Measurements from ENCODE around the gene FAM241A. TPM values are rescaled to one million over a fixed set of nuclear protein-coding genes. Genes with fewer than 3 reads are reported as not detected.
"Not testable (repeated sequence)": the region's sequence is repeated elsewhere in the genome, so short reads cannot be mapped to it uniquely, and the experiment has no call there.

The FAM241A gene
- total RNA-seq, 2 donors from 2014 or later, result 4.3 to 16.0 TPM

DNA sequence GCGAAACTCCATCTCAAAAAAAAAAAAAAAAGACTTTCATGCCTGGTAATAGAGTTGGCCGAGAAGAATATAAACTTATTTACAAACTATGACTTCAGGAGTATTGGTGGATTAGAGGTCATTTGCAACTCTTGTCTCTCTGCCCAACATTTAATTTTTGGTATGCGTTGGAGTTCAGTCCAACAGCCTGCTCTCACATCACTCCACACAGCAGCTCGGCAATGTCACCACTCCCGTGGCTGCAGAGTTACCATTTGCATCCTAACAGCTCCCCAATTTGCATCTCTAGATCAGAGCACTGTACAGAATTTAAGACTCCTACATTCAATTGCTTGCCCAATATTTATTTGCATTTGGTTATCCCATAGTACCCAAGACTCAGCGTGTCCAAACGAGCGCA is 45.4 kb downstream of the FAM241A start:
- H3K27ac Mint-ChIP-seq, result no peak overlapping the region
- no peak for ATAC-seq
- H3K36me3 Mint-ChIP-seq, result no peaks in the 10 kb centered on the region
- H3K4me3 Mint-ChIP-seq, result no peak overlapping the region
- H3K4me1 Mint-ChIP-seq (ENCODE audit: low read depth in 2 of 2), result no peaks in the 10 kb centered on the region
- H3K9me3 Mint-ChIP-seq, result no peaks in the 10 kb centered on the region
- H3K27me3 Mint-ChIP-seq, result no peaks in the 10 kb centered on the region
- no peak for DNase-seq (ENCODE audit: low spot score)

DNA sequence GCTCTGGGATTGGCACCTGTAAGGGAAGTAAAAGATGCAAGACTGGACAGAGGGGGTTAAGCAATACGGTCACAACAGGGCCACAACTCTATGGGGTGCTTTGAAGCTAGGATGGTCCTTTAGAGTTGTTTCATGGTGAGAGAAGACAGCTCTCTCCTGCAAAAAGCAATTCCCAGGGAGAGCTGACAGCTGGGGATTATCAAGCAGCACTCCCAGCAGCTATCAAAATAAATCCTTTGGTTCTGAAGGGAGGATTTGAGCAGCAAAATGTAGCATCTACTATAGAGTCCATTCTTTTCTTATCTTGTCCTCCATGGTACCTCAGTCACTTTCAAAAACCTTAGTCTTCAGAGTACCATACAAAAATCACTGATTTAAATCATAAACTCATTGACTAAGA is 51.2 kb downstream of the FAM241A start:
- no peaks in the 10 kb centered on the region for H3K36me3 Mint-ChIP-seq
- H3K9me3 Mint-ChIP-seq, result no peaks in the 10 kb centered on the region
- DNase-seq (ENCODE audit: low spot score) (no peak), ATAC-seq (no peak)
- H3K27ac Mint-ChIP-seq, result no peak overlapping the region
- no peak overlapping the region for H3K4me3 Mint-ChIP-seq
- peaks cover 0 to 5% of the 10 kb centered on the region in 2 donors for H3K27me3 Mint-ChIP-seq
- peaks cover 11 to 17% of the 10 kb centered on the region in 2 donors for H3K4me1 Mint-ChIP-seq (ENCODE audit: low read depth in 2 of 2)

DNA sequence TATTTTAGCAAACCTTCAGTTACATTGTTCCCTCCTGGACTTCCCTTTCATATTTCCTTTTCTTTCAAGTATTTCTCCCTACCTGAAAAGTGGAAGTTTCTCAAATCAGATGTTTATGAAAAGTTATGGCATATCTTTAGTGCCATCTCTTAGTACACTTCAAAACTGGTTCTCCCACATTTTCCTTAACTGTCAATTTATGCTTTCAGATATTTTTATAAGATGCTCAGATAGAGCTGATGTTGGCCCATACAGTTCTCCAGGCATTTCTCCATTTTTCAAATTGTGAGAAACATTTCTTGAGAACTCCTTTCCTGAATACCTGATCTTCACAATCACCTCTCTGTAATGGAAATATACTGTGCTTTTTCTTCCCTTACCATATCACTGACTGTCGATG is 53.8 kb downstream of the FAM241A start:
- Mint-ChIP-seq H3K36me3 (no peaks in the 10 kb centered on the region), H3K27ac (peak overlapping the region; percentile 1 to 26), H3K9me3 (no peaks in the 10 kb centered on the region), H3K4me3 (peak overlapping the region; percentile 44), H3K4me1 (ENCODE audit: low read depth in 2 of 2) (peaks cover 11 to 17% of the 10 kb centered on the region in 2 donors), H3K27me3 (peaks cover 0 to 5% of the 10 kb centered on the region in 2 donors)
- ATAC-seq (no peak), DNase-seq (ENCODE audit: low spot score) (no peak)

DNA sequence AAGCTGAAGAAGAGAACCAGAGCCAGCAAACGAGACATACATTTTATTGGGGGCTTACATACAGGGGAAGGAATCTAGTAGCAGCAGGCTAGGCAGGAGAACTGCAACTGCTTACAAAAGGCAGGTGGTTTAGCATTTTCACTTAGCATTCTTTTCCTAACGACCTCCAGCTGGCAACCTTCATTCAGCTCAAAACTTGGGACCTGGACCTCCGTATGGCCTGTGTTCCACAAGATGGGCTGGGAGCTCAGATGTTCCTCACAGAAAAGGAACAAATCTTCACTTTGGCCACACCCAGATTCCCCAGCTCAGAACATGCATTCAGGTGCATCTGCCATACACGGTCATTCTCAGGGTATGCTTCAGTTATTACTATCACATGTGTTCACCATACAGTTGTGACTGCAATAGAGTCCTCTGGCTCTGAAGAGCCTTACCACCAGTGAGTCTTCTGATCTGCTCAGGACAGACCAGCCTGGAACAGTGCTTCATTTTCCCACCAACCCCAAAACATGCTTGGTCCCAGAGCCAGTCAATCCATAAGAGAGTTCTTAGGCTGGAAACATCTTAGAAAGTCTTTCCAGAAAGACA is 56.8 kb downstream of the FAM241A start:
- Mint-ChIP-seq H3K27me3 (peaks cover 0 to 5% of the 10 kb centered on the region in 2 donors), H3K9me3 (no peaks in the 10 kb centered on the region), H3K27ac (no peak overlapping the region), H3K36me3 (no peaks in the 10 kb centered on the region), H3K4me3 (no peak overlapping the region), H3K4me1 (ENCODE audit: low read depth in 2 of 2) (peaks cover 11 to 17% of the 10 kb centered on the region in 2 donors)
- no peak for ATAC-seq
- no peak for DNase-seq (ENCODE audit: low spot score)

DNA sequence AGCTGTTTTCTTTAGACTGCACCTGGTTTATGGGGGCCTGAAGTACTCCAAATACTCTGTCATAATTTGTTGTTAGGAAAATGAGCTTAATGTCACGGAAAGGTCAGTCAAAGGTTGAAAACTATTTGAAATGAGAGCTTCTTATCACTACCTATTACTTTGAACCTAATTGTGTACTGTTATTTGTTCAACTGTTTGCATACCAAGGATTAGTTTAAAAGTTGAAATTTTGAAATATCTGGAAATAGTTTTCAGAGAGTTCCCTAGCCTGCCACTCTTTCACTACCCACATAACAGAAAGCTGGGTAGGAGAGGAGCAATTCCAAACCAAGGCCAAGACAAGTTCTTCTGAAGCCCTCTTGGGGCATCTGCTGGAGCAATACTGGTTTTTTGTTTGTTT is 58.3 kb downstream of the FAM241A start:
- H3K36me3 Mint-ChIP-seq, result no peaks in the 10 kb centered on the region
- H3K27ac Mint-ChIP-seq, result no peak overlapping the region
- DNase-seq (ENCODE audit: low spot score), result no peak
- no peak for ATAC-seq
- H3K9me3 Mint-ChIP-seq, result no peaks in the 10 kb centered on the region
- no peak overlapping the region for H3K4me3 Mint-ChIP-seq
- peaks cover 0 to 5% of the 10 kb centered on the region in 2 donors for H3K27me3 Mint-ChIP-seq
- H3K4me1 Mint-ChIP-seq (ENCODE audit: low read depth in 2 of 2), result peaks cover 11 to 17% of the 10 kb centered on the region in 2 donors

DNA sequence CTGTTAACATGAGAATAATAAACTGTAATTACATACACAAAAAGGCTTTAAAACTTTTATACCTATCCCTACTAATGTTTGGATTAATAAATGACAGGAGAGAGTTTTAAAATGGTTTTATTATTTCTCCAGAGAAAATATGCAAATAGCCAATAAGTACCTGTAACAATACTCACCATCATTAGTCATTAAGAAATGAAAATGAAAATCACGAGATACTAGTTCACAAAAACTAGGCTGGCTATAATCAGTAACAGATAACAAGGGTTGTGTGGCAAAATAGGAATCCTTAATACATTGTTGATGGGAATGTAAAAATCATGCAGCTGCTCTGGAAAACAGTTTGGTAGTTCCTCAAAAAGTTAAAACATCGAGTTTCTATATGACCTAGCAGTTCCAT is 61.2 kb downstream of the FAM241A start:
- Mint-ChIP-seq H3K27me3 (peaks cover 0 to 4% of the 10 kb centered on the region in 2 donors), H3K4me1 (ENCODE audit: low read depth in 2 of 2) (no peaks in the 10 kb centered on the region), H3K27ac (no peak overlapping the region), H3K9me3 (no peaks in the 10 kb centered on the region), H3K36me3 (no peaks in the 10 kb centered on the region), H3K4me3 (no peak overlapping the region)
- ATAC-seq (no peak), DNase-seq (ENCODE audit: low spot score) (no peak)

DNA sequence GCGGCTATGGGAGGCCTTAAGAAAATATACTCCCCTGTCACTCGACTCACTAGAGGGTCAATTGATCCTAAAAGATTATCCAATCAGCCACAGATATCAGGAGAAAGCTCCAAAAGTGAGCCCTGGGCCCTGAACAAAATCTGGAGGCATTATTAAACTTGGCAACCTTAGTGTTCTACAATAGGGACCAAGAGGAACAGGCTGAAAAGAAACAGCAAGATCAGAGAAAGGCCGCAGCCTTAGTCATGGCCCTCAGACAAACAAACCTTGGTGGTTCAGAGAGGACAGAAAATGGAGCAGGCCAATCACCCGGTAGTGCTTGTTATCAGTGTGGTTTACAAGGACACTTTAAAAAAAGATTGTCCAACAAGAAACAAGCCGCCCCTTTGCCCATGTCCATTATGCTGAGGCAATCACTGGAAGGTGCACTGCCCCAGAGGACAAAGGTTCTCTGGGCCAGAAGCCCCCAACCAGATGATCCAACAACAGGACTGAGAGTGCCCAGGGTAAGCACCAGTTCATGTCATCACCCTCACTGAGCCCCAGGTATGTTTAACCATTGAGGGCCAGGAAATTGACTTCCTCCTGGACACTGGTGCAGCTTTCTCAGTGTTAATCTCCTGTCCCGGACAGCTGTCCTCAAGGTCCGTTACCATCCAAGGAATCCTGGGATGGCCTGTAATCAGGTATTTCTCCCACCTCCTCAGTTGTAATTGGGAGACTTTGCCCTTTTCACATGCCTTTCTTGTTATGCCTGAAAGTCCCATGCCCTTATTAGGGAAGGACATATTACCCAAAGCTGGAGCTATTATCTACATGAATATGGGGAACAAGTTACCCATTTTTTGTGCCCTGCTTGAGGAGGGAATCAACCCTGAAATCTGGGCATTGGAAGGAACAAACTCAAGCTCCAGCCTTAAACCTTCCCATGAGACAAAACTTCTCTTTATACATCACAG is 63.2 kb downstream of the FAM241A start:
- DNase-seq (ENCODE audit: low spot score); H3K27ac Mint-ChIP-seq; H3K4me3 Mint-ChIP-seq: not testable (repeated sequence)

DNA sequence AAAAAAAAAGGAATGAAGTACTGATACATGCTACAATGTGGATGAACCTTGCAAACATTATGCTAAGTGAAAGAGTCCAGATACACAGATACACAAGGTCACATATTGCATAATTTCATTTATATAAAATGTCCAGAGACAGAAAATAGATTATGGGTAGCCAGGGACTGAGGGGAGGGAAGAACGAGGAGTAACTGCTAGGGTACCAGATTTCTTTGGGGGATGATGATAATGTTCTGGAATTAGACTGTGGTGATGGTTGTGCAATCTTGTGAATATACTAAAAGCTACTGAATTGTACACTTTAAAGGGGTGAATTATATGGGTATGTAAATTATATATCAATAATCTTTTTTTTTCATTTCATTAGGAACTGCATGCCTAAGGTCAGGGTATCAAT is 65.5 kb downstream of the FAM241A start:
- Mint-ChIP-seq H3K36me3 (no peaks in the 10 kb centered on the region), H3K27me3 (peaks cover 0 to 4% of the 10 kb centered on the region in 2 donors), H3K27ac (no peak overlapping the region), H3K9me3 (no peaks in the 10 kb centered on the region), H3K4me3 (no peak overlapping the region), H3K4me1 (ENCODE audit: low read depth in 2 of 2) (peaks cover 4 to 6% of the 10 kb centered on the region in 2 donors)
- no peak for DNase-seq (ENCODE audit: low spot score)
- no peak for ATAC-seq

More for the DNA sequence above, 63.2 kb downstream of the FAM241A start:
- ATAC-seq; H3K36me3 Mint-ChIP-seq; H3K27me3 Mint-ChIP-seq; H3K9me3 Mint-ChIP-seq; H3K4me1 Mint-ChIP-seq (ENCODE audit: low read depth in 2 of 2): not testable (repeated sequence)

DNA sequence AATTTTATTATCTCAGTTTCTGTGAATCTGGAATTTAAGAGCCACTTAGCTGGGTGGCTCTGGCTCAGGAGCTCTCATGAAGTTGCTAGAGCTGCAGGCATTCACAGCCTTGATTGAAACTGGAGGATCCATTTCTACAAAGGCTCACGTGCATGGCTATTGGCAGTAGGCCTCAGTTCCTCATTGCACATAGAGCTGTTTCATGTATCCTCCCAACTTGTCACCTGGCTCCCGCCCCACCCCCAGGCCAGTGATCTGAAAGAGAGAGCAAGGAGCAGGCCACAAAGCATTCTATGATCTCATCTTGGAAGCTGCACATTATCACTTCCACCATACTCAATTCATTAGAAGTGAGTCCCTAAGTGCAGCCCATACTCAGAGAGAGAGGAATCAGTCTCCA is 67.8 kb downstream of the FAM241A start:
- DNase-seq (ENCODE audit: low spot score) (no peak), ATAC-seq (no peak)
- Mint-ChIP-seq H3K4me1 (ENCODE audit: low read depth in 2 of 2) (peaks cover 4 to 6% of the 10 kb centered on the region in 2 donors), H3K36me3 (no peaks in the 10 kb centered on the region), H3K4me3 (no peak overlapping the region), H3K27ac (no peak overlapping the region), H3K9me3 (no peaks in the 10 kb centered on the region), H3K27me3 (peaks cover 0 to 4% of the 10 kb centered on the region in 2 donors)

DNA sequence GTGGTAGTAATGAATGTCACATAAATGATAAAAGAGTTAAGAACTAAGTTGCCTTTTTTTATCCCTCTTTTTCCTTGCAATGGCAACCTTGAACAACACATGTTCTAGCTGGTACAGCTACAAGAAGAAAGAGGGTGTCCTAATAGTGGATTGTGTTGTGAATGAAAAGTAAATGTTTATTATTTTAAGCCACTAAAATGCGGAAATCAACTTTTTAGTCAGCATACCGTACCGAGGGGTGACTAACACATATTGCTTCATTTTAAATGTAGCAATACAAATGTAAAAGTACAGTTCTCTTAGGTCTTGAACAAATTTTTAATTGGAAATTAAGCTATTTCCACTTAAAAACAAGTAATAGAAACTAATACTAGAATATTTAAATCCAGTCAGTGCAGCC is 68.6 kb downstream of the FAM241A start:
- H3K4me3 Mint-ChIP-seq, result no peak overlapping the region
- no peaks in the 10 kb centered on the region for H3K36me3 Mint-ChIP-seq
- peaks cover 4 to 6% of the 10 kb centered on the region in 2 donors for H3K4me1 Mint-ChIP-seq (ENCODE audit: low read depth in 2 of 2)
- H3K27me3 Mint-ChIP-seq, result peaks cover 0 to 4% of the 10 kb centered on the region in 2 donors
- ATAC-seq (peak in 1 of 2 donors; percentile 41), DNase-seq (ENCODE audit: low spot score) (no peak)
- no peak overlapping the region for H3K27ac Mint-ChIP-seq
- H3K9me3 Mint-ChIP-seq, result no peaks in the 10 kb centered on the region

DNA sequence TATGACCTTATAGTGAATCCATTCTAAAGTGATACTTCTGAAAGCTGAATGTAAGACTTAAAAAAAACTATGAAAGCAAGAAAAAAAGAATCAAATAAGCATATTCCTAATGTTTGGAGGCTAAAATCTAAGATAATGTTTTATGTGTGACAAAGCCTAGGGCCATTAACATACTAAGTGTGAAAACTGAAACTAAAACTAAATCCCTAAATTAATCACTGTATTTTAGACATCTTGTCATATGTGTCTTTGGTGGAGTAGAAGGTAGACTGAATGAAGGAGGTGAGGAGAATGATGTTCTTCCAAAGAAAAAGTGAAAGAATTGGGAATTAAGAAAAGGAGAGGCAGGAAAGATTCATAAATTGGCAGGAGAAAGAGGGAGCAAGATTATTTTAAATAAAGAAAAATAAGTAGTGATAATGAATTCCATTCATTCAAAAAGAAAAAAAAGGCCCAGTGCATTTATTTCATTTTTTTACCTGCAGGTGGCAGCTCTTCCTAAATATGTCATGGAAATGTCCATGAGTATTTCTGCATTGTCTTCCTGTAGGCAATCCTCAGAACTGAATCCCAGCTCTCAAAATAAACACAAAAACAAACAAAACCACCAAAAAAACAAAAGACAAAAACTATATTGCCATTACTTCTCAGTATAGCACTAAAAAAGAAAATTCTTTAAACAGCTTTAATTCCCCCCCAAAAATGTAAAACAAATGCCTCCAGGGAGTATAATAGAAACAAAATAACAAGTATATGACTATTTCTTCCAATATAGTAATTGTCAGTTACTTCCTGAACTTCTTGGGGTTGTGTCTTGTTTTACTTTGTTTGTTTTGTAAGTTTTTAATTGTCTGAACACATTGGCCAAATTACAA is 69.4 kb downstream of the FAM241A start:
- no peak for DNase-seq (ENCODE audit: low spot score)

DNA sequence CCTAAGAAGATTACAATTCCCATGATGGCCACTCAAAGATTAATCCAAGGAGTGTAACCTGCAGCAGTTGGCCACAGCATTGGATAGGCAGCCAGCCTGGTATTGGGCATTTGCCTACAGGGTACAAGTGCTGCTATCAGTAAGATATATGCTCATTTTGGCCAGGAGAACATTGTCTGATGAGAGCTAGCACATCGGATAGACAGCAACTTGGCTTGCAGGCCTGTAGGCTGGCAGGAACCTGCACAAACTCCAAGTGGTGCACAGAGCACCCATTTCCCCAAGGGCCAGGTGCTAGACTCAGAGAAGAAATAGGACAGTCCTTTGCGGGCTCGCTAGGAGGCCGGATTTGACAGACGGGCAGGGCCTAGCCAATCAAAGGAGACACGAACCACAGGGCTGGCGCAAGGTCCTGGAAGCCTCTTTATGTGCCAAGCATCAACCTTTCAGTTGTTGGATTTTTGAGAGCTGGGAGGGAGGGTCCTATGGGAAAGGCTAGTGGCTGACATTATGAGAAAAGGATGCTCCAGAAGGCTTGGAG is 74.6 kb downstream of the FAM241A start:
- no peaks in the 10 kb centered on the region for H3K4me1 Mint-ChIP-seq (ENCODE audit: low read depth in 2 of 2)
- ATAC-seq (peak in 1 of 2 donors; percentile 44), DNase-seq (ENCODE audit: low spot score) (no peak)
- no peak overlapping the region for H3K27ac Mint-ChIP-seq
- H3K9me3 Mint-ChIP-seq, result no peaks in the 10 kb centered on the region
- H3K36me3 Mint-ChIP-seq, result no peaks in the 10 kb centered on the region
- H3K4me3 Mint-ChIP-seq, result no peak overlapping the region
- H3K27me3 Mint-ChIP-seq, result peaks cover 0 to 3% of the 10 kb centered on the region in 2 donors

More for the DNA sequence above, 69.4 kb downstream of the FAM241A start:
- H3K27ac Mint-ChIP-seq, result peak overlapping the region in 1 of 2 donors; percentile 17
- ATAC-seq, result peak in 1 of 2 donors; percentile 84
- peak overlapping the region; percentile 5 for H3K4me3 Mint-ChIP-seq
- H3K27me3 Mint-ChIP-seq, result peaks cover 0 to 3% of the 10 kb centered on the region in 2 donors
- H3K4me1 Mint-ChIP-seq (ENCODE audit: low read depth in 2 of 2), result peaks cover 4 to 6% of the 10 kb centered on the region in 2 donors
- no peaks in the 10 kb centered on the region for H3K36me3 Mint-ChIP-seq
- H3K9me3 Mint-ChIP-seq, result no peaks in the 10 kb centered on the region

DNA sequence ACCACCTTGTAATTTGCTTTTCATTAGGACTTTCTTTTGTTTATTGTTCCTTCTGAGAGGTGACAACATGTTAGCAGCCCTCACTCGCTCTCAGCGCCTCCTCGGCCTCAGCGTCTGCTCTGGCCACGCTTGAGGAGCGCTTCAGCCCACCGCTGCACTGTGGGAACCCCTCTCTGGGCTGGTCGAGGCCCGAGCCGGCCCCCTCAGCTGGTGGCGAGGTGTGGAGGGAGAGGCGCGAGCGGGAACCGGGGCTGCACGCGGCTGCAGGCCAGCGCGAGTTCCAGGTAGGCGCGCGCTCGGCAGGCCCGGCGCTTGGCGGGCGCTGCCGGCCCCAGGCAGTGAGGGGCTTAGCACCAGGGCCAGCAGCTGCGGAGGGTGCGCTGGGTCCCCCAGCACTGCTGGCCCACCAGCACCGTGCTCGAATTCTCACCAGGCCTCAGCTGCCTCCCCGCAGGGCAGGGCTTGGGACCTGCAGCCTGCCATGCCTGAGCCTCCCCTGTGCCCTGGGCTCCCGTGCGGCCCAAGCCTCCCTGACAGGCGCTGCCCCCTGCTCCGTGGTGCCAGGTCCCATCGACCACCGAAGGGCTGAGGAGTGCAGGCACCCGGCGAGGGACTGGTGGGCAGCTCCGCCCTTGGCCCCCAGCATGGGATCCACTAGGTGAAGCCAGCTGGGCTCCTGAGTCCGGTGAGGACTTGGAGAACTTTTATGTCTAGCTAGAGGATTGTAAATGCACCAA is 77.1 kb downstream of the FAM241A start:
- no peaks in the 10 kb centered on the region for H3K36me3 Mint-ChIP-seq

More for the DNA sequence above, 77.1 kb downstream of the FAM241A start:
- Mint-ChIP-seq H3K9me3 (no peaks in the 10 kb centered on the region), H3K27me3 (peaks cover 0 to 10% of the 10 kb centered on the region in 2 donors), H3K27ac (no peak overlapping the region), H3K4me1 (ENCODE audit: low read depth in 2 of 2) (no peaks in the 10 kb centered on the region), H3K4me3 (no peak overlapping the region)
- DNase-seq (ENCODE audit: low spot score) (no peak), ATAC-seq (no peak)
